GM21786 (cell line): Measurements from ENCODE around the gene ENTR1.

Source experiments
- ATAC-seq: cut with Tn5 transposase; IDR thresholded peaks from one replicate; pipeline ENCODE4 v1.9.1; 2021; ENCODE audit not compliant: unreplicated experiment

Gene ENTR1

GRCh38 chr9:136410500-136411287 lies at the start of gene ENTR1, which contains the start of gene PMPCA:
ENTR1 (minus strand) TSS chr9:136410614; CDS start chr9:136410397, 217 bp downstream.
PMPCA (plus strand) TSS chr9:136410658; CDS start chr9:136410669, 11 bp downstream.
- ATAC-seq, result peak; percentile 84

GRCh38 chr9:136459425-136459824 lies 49.0 kb upstream of the ENTR1 start:
- ATAC-seq, result no peak

GRCh38 chr9:136457326-136457725 lies 46.9 kb upstream of the ENTR1 start:
- no peak for ATAC-seq

GRCh38 chr9:136456258-136456657 lies 45.8 kb upstream of the ENTR1 start:
- ATAC-seq, result no peak

GRCh38 chr9:136455043-136456002 lies 44.9 kb upstream of the ENTR1 start:
- ATAC-seq, result no peak

GRCh38 chr9:136454026-136454796 lies 43.8 kb upstream of the ENTR1 start:
- ATAC-seq, result no peak

GRCh38 chr9:136453326-136453725 lies 42.9 kb upstream of the ENTR1 start:
- no peak for ATAC-seq

- ATAC-seq, result no peak
These were observed 40.9 kb upstream of the ENTR1 start for GRCh38 chr9:136451221-136451877.

GRCh38 chr9:136448655-136449054 lies 38.2 kb upstream of the ENTR1 start:
- no peak for ATAC-seq

- ATAC-seq, result no peak
These were observed 36.9 kb upstream of the ENTR1 start for GRCh38 chr9:136447173-136447778.

- ATAC-seq, result no peak
These were observed 35.4 kb upstream of the ENTR1 start for GRCh38 chr9:136445799-136446198.

- ATAC-seq, result no peak
These were observed 33.7 kb upstream of the ENTR1 start for GRCh38 chr9:136444102-136444501.

- ATAC-seq, result no peak
These were observed 33.3 kb upstream of the ENTR1 start for GRCh38 chr9:136443687-136444086.

GRCh38 chr9:136443087-136443486 lies 32.7 kb upstream of the ENTR1 start:
- ATAC-seq, result no peak

GRCh38 chr9:136442265-136442664 lies 31.9 kb upstream of the ENTR1 start:
- no peak for ATAC-seq

GRCh38 chr9:136441681-136442245 lies 31.3 kb upstream of the ENTR1 start:
- no peak for ATAC-seq

- ATAC-seq, result no peak
These were observed 30.8 kb upstream of the ENTR1 start for GRCh38 chr9:136441191-136441680.

GRCh38 chr9:136439481-136440408 lies 29.3 kb upstream of the ENTR1 start, which contains the start of gene INPP5E:
INPP5E (minus strand) TSS chr9:136439845; CDS start chr9:136439419, 426 bp downstream.
- ATAC-seq, result peak; percentile 44
